Amniotic epithelial cell (primary cell): ENCODE measurements around the gene DNAI2.
"Not testable (repeated sequence)": the region's sequence is repeated elsewhere in the genome, so short reads cannot be mapped to it uniquely, and the experiment has no call there.

ENCODE experiments used
- DNase-seq: peaks from one replicate; pipeline ENCODE4 v3.0.0-alpha.2; 2010; ENCODE audit warnings: low read depth

The DNAI2 gene

DNA sequence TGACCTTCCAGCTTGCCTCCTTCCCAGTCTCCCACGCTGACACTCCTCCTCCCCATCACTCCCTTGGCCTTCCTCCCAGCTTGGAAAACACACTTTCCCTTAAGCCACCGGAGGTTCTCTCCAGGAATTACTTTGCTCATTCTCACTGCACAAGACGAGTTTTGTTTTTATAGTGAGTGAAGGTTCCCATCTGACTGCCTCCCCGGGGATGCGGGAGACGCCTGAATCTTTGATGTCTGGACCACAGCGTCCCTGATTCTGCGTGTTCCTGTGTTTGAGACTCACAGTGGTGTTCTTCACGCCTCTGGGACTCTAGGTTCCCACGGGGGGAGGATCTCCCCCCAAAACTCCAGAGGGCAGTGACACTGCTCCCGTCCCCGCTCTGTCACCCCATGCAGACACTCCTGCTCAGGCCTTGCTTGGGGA lies 2.0 kb downstream of the DNAI2 start:
- peak; percentile 67 for DNase-seq

DNA sequence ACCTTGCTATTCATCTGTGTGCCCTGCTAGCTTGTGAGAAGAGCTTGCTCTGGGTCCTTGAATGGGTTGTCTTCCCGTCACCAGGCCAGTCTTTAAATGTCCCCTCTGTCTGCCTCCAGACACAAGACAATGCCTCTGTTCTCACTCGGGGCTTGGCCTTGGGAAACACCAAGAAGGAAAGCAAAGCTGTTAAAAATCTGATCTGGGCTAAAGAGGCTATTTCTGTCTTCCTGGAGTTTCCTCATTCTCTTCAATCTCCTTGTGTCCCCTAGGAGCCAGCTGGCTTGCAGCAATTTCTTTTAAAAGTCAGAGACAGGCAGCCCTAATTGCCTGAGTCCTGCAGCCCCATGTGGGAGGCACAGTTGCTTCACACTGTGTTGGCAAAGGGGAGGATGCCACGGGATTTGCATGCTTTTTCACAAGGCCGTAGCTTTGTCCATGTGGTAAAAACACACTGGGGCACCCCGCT lies 2.5 kb downstream of the DNAI2 start:
- DNase-seq: peak; percentile 53

DNA sequence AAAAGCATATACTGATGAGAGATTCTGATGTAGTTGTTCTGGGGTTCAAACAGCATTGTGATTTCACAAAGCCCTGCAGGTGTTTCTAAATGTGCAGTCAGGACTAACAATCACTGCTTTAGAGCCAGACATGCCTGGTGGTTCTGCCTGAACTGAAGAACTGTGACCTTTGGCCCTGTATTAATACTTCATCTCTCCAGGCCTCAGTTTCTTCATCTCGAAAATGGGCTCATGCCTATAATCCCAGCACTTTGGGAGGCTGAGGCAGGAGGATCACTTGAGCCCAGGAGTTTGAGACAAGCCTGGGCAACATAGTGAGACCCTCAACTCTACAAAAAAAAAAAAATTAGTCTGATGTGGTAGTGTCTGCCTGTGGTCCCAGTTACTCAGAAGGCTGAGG lies 3.9 kb downstream of the DNAI2 start:
- DNase-seq: no peak

DNA sequence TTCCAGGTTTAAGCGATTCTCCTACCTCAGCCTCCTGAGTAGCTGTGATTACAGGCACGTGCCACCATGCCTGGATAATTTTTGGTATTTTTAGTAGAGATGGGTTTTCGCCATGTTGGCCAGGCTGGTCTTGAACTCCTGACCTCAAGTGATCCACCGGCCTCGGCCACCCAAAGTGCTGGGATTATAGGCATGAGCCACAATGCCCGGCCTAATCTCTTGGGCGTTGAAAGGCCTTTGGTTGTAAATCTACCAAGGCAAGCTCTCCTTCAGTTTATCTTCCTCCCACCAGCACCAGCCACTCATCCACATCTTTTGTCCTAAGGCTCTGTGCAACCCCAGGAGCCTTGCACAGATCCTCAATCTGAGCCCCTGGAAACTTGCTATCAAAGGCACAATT lies 5.6 kb downstream of the DNAI2 start:
- DNase-seq: not testable (repeated sequence)

DNA sequence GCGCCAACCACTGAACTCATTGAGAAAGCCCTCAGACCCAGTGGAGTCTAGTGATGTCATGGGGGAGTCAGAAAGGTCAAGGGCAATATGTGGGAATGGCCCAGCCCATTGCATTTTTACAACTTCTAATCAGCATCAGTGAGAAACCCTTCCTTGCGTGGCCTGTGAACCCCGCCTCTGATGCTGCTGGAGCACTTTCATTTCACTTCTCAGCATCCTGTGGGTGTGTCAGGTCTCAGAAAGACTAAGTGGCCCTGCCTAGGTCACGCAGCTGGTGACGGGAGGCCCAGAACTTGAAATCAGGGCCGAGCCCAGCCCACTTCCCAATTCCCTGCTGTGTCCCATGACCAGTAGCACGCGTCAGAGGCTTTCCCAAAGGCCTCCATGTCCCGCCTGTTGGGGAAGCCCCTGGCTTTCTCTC lies 6.1 kb downstream of the DNAI2 start:
- DNase-seq: no peak

DNA sequence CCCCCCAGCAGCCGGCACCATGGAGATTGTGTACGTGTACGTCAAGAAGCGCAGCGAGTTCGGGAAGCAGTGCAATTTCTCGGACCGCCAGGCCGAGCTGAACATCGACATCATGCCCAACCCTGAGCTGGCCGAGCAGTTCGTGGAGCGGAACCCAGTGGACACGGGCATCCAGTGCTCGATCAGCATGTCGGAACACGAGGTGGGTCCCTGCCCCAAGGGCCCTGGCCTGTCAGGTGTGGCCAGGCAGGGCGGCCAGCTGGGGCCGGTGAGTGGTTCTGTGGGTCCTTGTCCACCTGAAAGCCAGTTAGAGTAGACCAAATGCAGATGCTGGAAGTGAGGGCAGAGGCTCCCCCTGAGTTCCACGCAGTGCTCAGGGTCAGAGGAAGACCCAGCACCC lies 7.8 kb downstream of the DNAI2 start:
- no peak for DNase-seq

DNA sequence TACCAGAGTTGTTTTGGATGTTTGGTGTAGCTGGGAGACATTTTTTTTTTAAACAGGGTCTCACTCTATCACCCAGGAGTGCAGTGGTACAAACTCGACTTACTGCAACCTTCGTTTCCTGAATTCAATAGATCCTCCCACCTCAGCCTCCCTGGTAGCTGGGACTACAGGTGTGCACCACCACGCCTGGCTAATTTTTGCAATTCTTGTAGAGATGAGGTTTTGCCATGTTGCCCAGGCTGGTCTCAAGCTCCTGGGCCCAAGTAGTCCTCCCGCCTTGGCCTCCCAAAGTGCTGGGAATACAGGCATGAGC lies 8.2 kb downstream of the DNAI2 start:
- DNase-seq: not testable (repeated sequence)

DNA sequence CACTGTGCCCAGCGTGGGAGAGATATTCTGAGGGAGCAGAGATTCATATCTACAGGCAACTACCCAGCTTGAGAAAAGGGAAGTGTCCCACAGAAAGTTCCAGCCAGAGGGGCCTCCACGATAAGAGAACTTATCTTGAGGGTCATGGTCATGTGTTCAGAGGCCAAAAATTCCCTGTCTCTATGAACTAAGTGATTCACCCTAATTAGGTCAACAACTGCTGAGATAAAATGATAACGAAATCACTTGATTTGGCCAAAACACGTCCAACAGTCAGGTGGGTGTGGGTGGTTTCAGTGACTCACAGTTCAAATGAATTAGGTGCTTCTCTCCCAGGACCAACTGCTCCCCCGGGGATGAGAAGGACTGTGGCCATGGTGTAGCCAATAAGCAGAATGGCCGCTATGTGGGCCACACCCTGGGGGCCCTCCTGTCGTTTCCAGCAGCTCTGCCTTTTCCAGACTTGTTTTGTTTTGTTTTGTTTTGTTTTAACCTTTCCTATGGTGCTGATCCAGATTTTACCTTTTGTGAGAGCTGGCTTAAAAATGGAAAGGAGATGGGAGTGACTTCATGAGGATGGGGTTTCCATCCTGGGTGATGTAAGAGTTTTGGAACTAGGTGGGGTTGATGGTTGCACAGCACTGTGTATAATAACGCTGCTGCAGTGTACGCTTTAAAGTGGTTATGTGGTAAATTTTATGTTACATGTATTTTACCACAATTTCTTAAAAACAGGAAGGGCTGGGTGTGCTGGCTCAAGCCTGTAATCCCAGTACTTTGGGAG lies 8.7 kb downstream of the DNAI2 start:
- peak; percentile 82 for DNase-seq

DNA sequence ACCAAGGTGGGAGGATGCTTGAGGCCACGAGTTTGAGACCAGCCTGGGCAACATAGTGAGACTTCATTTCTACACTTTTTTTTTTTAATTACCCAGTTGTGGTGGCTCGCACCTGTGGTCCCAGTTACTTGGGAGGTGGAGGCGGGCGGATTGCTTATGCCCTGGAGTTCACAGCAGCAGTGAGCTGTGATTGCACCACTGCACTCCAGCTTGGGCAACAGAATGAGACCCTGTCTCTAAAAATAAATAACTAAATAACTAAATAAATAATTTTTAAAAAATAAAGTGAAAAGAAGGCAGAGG lies 9.3 kb downstream of the DNAI2 start:
- no peak for DNase-seq

DNA sequence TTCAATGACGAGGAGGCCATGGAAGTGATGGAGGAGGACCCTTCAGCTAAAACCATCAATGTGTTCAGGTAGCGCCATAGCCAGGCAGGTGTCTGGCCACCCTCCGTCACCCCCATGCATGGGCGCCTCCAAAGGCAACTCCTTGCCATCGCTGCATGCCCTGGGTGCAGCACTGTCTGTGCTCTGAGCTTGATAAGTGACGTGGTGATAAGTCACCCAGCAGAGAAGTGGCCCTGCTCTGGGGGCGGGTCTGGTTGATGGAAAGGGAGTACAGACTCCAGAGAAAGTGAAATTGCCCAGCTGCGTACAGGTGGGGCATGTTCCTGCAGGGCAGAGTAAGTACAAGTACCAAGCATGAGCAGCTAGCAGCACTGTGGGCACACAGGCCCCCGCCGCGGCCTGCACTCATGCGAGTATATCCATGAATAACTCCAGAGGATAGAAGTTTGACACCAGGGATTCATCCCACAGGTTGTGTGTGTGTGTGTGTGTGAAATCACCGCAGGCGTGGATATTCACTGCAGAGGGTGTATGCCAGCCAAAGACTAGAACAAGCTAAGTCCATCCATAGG lies 13.1 kb downstream of the DNAI2 start:
- no peak for DNase-seq

DNA sequence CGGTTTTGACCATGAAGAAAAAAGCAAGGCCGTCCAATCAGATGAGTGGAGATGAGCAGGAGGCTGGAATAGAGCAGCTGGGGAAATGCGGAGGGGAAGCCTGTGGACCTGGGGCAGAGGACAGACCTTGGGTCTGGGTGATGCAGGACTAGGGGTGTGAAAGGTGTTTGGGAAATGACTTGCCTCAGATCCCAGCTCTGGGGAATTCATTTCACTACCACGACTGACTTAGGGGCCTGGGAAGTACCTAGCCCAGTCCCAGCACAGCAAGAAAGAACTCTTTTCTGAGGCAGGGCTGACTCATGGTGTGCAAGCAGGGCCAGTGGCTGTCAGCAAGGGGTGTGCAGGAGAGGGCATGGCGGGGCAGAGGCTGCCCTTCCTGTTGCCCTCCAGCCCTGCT lies 14.8 kb downstream of the DNAI2 start:
- no peak for DNase-seq

DNA sequence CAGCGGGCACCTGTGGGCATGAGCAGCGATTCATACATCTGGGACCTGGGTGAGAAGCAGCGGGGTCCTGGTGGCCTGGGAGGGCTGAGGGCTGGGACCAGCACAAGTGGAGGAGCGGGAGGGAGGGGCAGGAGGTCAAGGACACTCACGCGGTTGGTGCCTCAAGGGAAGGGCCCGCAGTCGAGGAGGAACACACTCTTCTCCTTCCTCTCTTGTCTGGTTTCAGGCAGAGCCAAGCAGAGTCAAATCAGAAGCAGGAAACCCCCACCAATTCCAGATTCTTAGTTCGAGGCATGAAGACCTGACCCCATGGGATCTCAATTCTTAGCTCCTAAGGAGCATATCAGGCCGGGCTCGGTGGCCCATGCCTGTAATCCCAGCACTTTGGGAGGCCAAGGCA lies 15.7 kb downstream of the DNAI2 start:
- no peak for DNase-seq

DNA sequence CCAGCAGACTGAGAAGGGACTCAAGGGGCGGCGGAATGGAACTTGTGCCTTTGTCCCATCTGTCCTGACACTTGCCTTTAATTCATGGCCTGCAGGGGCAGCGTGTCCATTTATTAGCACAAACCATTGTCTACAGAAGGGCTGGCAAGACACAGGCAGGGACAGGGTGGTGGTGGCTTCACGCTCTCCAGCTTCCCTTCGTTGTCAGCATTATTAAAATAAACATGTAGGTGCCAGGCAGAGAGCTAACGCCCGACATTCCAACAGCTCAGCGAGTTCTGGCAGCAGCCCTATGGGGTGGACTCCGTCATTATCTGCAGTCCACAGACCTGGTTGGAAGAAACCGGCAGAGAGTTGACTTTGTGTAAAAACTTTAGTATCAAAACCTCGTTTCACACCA lies 16.3 kb downstream of the DNAI2 start:
- DNase-seq: no peak

DNA sequence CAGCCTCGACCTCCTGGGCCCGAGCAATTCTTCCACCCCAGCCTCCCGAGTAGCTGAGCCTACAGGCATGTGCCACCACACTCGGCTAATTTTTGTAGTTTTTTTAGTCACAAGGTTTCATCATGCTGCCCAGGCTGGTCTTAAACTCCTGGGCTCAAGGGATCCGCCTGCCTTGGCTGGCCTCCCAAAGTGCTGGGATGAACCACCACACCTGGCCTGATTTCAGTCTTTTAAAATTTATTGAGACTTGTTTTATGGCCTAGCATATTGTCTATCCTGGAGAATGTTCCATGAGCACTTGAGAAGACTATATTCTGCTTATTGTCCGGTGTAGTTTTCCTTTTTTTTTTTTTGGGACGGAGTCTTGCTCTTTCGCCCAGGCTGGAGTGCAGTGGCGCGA lies 18.5 kb downstream of the DNAI2 start:
- no peak for DNase-seq

DNA sequence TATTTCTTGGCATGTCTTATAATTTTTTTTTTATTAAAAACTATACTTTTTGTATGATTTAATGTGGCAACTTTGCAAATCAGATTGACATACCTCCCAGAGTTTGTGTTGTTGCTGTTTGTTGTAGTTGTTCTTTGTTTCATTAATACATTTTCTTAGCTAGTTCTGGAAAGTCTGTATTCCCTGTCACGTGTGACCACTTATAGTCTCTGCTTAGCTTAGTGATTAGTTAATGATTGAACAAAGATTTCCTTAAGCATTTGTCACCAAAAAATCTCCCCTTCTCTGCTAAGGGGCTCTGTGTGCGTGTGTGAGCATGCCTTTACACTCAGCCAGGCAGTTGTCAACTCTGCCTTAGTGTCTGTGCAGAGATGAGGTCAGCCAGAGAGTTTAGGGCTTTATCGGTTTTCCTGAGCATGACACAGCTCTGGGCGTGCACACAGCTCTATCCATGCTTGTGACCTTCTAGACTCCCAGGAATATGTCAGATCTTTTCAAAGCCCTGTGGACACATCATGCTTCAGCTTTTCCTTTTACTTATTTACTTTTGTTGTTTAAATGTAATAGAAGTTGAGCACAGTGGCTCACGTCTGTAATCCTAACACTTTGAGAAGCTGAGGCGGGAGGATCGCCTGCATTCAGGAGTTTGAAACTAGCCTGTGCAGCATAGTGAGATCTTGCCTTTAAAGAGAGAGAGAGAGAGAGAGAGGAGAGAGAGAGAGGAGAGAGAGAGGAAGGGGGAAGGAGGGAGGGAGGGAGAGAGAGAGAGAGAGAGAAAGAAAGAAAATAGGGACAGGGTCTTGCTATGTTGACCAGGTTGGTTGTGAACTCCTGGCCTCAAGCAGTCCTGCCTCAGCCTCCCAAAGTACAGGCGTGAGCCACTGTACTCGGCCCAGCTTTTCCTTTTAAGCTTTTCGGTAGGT lies 21.9 kb downstream of the DNAI2 start:
- DNase-seq: peak; percentile 13

DNA sequence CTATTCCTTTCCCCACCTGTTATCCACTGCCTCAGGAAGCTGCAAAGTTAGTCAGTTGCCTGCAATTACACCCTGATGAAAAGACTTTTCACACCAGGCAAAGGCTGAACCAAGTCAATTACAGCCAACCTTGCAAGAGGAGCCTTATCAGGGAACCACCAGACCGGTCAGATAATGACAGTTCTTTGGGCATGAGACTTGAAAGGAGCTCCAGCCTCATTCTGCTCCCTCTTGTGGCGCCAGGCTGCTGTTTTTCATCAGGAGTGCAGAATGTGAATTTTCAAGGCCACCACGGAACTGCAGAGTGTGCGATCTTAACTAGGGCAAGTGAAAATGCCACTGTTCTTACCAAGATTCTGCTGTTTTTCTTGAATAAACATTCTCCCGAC lies 22.5 kb downstream of the DNAI2 start:
- DNase-seq: peak; percentile 76

DNA sequence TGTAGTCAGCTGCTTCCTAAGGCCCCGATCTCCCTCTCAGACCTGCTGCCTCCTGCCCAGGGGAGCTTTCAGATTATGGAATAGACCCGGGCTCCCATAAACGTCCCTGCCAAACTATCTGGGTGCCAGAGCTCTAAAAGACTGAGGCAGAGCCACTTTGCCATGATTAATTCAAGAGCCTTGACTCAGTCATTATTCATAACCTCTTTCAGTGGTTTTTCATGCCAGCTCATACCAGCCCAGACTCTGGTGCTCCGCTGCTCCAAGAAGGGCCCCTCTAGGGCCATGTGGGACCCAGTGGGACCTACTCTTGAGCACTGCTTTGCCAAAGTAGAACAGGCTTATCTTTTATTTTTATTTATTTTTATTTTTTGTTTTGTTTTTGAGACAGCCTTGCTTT lies 23.9 kb downstream of the DNAI2 start:
- DNase-seq: no peak

DNA sequence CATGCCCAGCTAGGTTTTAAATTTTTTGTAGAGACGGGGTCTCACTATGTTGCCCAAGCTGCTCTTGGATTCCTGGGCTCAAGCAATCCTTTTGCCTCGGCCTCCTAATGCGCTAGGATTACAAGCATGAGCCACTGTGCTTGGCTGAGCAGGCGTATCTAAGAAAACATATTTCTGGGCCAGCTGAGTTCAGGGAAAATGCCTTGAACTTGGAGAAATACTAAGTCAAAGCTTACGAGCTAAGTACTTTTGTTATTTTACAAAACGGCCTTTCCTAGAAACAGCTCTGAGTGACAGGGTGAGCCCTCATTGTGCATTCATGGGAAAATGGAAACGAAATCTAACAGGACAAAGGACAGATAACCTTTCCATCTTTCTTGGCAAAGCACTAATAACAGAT lies 24.7 kb downstream of the DNAI2 start:
- peak; percentile 15 for DNase-seq

DNA sequence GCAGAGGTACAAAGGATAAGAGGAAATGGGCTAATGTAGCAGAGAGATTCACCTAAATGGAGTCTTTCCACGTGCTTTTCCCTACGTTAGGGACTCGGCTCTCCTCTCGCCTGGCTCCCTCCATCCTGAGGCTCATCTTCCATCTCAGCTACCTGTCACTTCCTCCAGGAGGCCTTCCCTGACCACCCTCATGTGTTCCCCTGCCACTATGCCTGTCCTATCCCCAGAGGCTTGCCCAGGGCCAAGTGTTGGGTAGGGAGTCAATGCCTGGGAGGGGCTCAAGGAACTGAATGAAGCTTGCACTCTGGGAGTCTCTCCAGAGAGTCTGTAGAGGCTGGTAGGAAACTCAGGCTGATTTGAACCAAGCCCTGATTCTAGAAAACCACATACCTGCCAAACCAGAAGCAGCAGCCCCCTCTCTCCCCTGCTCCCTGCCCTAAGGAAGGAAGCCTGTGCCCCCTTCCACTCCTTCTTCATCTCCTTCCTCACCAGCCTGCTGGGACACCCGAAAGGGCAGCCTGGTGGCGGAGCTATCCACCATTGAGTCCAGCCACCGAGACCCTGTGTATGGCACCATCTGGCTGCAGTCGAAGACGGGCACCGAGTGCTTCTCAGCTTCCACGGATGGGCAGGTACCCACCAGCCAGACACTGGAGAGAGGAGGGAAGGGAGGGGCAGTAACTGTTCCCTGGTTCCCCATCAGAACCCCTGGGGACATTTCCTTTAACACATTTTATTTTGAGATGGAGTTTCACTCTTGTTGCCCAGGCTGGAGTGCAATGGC lies 25.4 kb downstream of the DNAI2 start:
- no peak for DNase-seq

DNA sequence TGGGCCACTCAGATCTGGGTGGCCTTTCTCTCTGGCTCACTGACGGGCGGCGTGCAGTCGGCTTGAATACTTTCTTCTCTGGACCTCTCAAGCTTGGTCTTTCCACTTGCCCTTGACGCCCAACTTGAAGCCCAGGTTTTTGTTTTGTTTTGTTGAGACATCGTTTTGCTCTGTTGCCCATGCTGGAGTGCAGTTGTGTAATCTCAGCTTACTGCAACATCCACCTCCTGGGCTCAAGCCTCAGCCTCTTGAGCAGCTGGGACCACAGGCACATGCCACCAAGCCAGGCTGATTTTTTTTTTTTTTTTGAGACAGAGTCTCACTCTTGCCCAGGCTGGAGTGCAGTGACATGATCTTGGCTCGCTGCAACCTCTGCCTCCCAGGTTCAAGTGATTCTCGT lies 29.3 kb downstream of the DNAI2 start:
- DNase-seq: no peak

DNA sequence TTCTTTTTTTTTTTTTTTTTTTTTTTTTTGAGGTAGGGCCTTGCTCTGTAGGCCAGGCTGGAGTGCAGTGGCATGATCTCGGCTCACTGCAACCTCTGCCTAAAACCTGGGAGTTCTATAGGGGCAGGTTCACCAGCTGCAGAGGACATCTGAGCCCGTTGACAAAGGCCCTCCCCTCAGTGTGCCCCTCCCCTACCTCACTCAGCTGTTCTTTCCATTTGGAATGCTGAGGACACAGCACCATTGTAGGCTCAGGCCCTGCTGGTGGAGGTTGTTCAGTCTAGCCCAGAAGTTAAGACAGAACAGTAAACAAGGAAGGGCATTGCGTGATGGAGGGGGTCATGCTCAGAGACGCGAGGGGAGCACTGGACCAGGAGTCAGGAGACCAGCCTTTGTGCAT lies 30.1 kb downstream of the DNAI2 start:
- no peak for DNase-seq

DNA sequence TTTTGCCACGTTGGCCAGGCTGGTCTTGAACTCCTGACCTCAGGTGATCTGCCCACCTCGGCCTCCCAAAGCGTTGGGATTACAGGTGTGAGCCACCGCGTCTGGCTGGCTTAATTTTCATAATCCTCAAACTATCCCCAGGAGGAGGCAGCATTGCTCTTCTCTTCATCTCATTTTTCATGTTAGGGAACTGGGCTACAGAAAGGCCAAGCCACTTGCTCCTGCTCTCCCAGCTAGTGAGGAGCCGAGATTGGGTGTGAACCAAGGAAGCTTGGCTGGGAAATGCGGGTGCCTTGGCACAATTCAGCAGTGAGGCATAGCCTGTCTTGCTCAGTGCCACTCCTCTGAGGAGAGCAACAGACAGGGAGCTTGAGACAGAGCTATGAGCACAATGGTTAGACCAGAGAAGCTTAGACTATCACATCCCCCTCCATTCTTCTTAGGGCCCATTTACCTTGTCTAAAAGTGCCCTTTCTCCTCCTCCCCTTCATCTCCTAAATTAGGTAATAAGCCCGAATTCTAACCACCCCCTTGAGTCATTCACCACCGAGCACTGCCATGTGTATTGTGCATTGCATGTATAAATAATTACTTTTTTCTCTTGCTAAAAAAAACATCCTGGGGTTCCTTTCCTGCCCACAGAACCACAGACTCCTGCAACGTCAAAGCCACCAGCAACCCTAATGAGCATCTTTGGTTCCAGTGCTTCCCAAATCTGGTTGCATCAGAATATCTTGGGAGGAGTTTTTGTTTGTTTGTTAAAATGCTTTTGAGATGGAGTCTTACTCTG lies 32.0 kb downstream of the DNAI2 start:
- no peak for DNase-seq
